ENCODE results near the gene CIPC.

CIPC gene

GRCh38 chr14:77119851-77120250 is 21.8 kb downstream of the CIPC start:
- WGBS (ENCODE audit: insufficient coverage): 98% methylated on average over 7 of the region's 7 CpGs
- POLR2A ChIA-PET: no interaction called here
- CTCF ChIA-PET: interaction anchor here (0.6 to 2.8 kb wide), 2 partner anchors 14 to 51 kb away, joined by 3 to 12 read pairs; no protein-coding TSS in a partner anchor

GRCh38 chr14:77120771-77121743 is 23.0 kb downstream of the CIPC start:
- DNase-seq: peak in 1 of 3 donors; percentile 44
- ChIA-PET POLR2A (no interaction called here), CTCF (interaction anchor here (0.6 to 2.8 kb wide), 3 partner anchors 13 to 51 kb away, joined by 3 to 12 read pairs (median 3); no protein-coding TSS in a partner anchor)
- Histone ChIP-seq H3K27me3 (replicated peaks in 2 of 5; ENCODE audit: control insufficient read depth in 4 of 5, insufficient read depth in 5 of 5, low read length in 4 of 5) (peaks cover 0 to 34% (median 18%) of the 10 kb centered on the region in 5 experiments), H3K27ac (ENCODE audit: insufficient read depth in 1 of 2, low read depth in 1 of 2, low read length in 2 of 2, poor library complexity in 1 of 2, severe bottlenecking in 2 of 2) (no peak overlapping the region), H3K4me1 (ENCODE audit: control extremely low read depth in 1 of 4, control insufficient read depth in 4 of 4, insufficient read depth in 4 of 4, low read length in 3 of 4) (peaks cover 0 to 20% (median 15%) of the 10 kb centered on the region in 4 experiments), H3K36me3 (ENCODE audit: control insufficient read depth in 4 of 4, insufficient read depth in 4 of 4, low read length in 3 of 4) (peaks cover 3 to 12% (median 6%) of the 10 kb centered on the region in 4 experiments), H3K9me3 (ENCODE audit: control extremely low read depth in 1 of 5, control insufficient read depth in 4 of 5, insufficient read depth in 2 of 5, low read depth in 1 of 5, low read length in 4 of 5) (no peaks in the 10 kb centered on the region), H3K4me3 (ENCODE audit: control insufficient read depth in 1 of 7, extremely low read depth in 1 of 7, insufficient read depth in 4 of 7, low read depth in 2 of 7, low read length in 6 of 7) (no peak overlapping the region)
- WGBS (ENCODE audit: insufficient coverage): 91% methylated on average over 7 of the region's 9 CpGs

More at GRCh38 chr14:77119851-77120250, 21.8 kb downstream of the CIPC start:
- no peak for DNase-seq
- Histone ChIP-seq H3K4me3 (ENCODE audit: control insufficient read depth in 1 of 7, extremely low read depth in 1 of 7, insufficient read depth in 4 of 7, low read depth in 2 of 7, low read length in 6 of 7) (no peak overlapping the region), H3K27ac (ENCODE audit: insufficient read depth in 1 of 2, low read depth in 1 of 2, low read length in 2 of 2, poor library complexity in 1 of 2, severe bottlenecking in 2 of 2) (no peak overlapping the region), H3K36me3 (ENCODE audit: control insufficient read depth in 4 of 4, insufficient read depth in 4 of 4, low read length in 3 of 4) (peaks cover 3 to 12% (median 8%) of the 10 kb centered on the region in 4 experiments), H3K9me3 (ENCODE audit: control extremely low read depth in 1 of 5, control insufficient read depth in 4 of 5, insufficient read depth in 2 of 5, low read depth in 1 of 5, low read length in 4 of 5) (no peaks in the 10 kb centered on the region), H3K4me1 (ENCODE audit: control extremely low read depth in 1 of 4, control insufficient read depth in 4 of 4, insufficient read depth in 4 of 4, low read length in 3 of 4) (peaks cover 0 to 10% (median 6%) of the 10 kb centered on the region in 4 experiments), H3K27me3 (replicated peaks in 2 of 5; ENCODE audit: control insufficient read depth in 4 of 5, insufficient read depth in 5 of 5, low read length in 4 of 5) (peaks cover 0 to 22% (median 8%) of the 10 kb centered on the region in 5 experiments)

GRCh38 chr14:77122526-77123125 is 24.6 kb downstream of the CIPC start:
- CTCF ChIA-PET: interaction anchor here (1.4 to 3.2 kb wide), 10 partner anchors 8 to 247 kb away, joined by 3 to 18 read pairs (median 8); no protein-coding TSS in a partner anchor
- H3K27me3 ChIP-seq (replicated peaks in 2 of 5; ENCODE audit: control insufficient read depth in 4 of 5, insufficient read depth in 5 of 5, low read length in 4 of 5): peaks cover 0 to 50% (median 29%) of the 10 kb centered on the region in 5 experiments
- H3K9me3 ChIP-seq (ENCODE audit: control extremely low read depth in 1 of 5, control insufficient read depth in 4 of 5, insufficient read depth in 2 of 5, low read depth in 1 of 5, low read length in 4 of 5): no peaks in the 10 kb centered on the region
- H3K27ac ChIP-seq (ENCODE audit: insufficient read depth in 1 of 2, low read depth in 1 of 2, low read length in 2 of 2, poor library complexity in 1 of 2, severe bottlenecking in 2 of 2): no peak overlapping the region
- no peak for DNase-seq
- H3K36me3 ChIP-seq (ENCODE audit: control insufficient read depth in 4 of 4, insufficient read depth in 4 of 4, low read length in 3 of 4): peaks cover 0 to 7% (median 4%) of the 10 kb centered on the region in 4 experiments
- POLR2A ChIA-PET: no interaction called here
- 100% methylated on average over 2 of the region's 6 CpGs for WGBS (ENCODE audit: insufficient coverage)
- H3K4me3 ChIP-seq (ENCODE audit: control insufficient read depth in 1 of 7, extremely low read depth in 1 of 7, insufficient read depth in 4 of 7, low read depth in 2 of 7, low read length in 6 of 7): no peak overlapping the region
- H3K4me1 ChIP-seq (ENCODE audit: control extremely low read depth in 1 of 4, control insufficient read depth in 4 of 4, insufficient read depth in 4 of 4, low read length in 3 of 4): peaks cover 0 to 20% (median 15%) of the 10 kb centered on the region in 4 experiments

GRCh38 chr14:77123381-77124325 is 25.6 kb downstream of the CIPC start:
- DNase-seq: peak in 1 of 3 donors; percentile 36
- no peak overlapping the region for H3K27ac ChIP-seq (ENCODE audit: insufficient read depth in 1 of 2, low read depth in 1 of 2, low read length in 2 of 2, poor library complexity in 1 of 2, severe bottlenecking in 2 of 2)
- 76% methylated on average over 9 of the region's 9 CpGs for WGBS (ENCODE audit: insufficient coverage)
- H3K4me1 ChIP-seq (ENCODE audit: control extremely low read depth in 1 of 4, control insufficient read depth in 4 of 4, insufficient read depth in 4 of 4, low read length in 3 of 4): peaks cover 0 to 20% (median 15%) of the 10 kb centered on the region in 4 experiments
- POLR2A ChIA-PET: no interaction called here
- H3K27me3 ChIP-seq (replicated peaks in 2 of 5; ENCODE audit: control insufficient read depth in 4 of 5, insufficient read depth in 5 of 5, low read length in 4 of 5): peaks cover 0 to 60% (median 35%) of the 10 kb centered on the region in 5 experiments
- CTCF ChIA-PET: interaction anchor here (0.8 to 3.2 kb wide), 15 partner anchors 9 to 248 kb away, joined by 3 to 18 read pairs (median 5); partner anchors contain the start of gene ZDHHC22
- H3K36me3 ChIP-seq (ENCODE audit: control insufficient read depth in 4 of 4, insufficient read depth in 4 of 4, low read length in 3 of 4): peaks cover 0 to 5% (median 3%) of the 10 kb centered on the region in 4 experiments
- no peaks in the 10 kb centered on the region for H3K9me3 ChIP-seq (ENCODE audit: control extremely low read depth in 1 of 5, control insufficient read depth in 4 of 5, insufficient read depth in 2 of 5, low read depth in 1 of 5, low read length in 4 of 5)
- H3K4me3 ChIP-seq (ENCODE audit: control insufficient read depth in 1 of 7, extremely low read depth in 1 of 7, insufficient read depth in 4 of 7, low read depth in 2 of 7, low read length in 6 of 7): no peak overlapping the region

- Histone ChIP-seq H3K27me3 (replicated peaks in 2 of 5; ENCODE audit: control insufficient read depth in 4 of 5, insufficient read depth in 5 of 5, low read length in 4 of 5) (peaks cover 0 to 69% (median 43%) of the 10 kb centered on the region in 5 experiments), H3K4me1 (ENCODE audit: control extremely low read depth in 1 of 4, control insufficient read depth in 4 of 4, insufficient read depth in 4 of 4, low read length in 3 of 4) (peaks cover 0 to 20% (median 15%) of the 10 kb centered on the region in 4 experiments), H3K36me3 (ENCODE audit: control insufficient read depth in 4 of 4, insufficient read depth in 4 of 4, low read length in 3 of 4) (peaks cover 0 to 5% (median 3%) of the 10 kb centered on the region in 4 experiments), H3K4me3 (ENCODE audit: control insufficient read depth in 1 of 7, extremely low read depth in 1 of 7, insufficient read depth in 4 of 7, low read depth in 2 of 7, low read length in 6 of 7) (peak overlapping the region in 6 of 7 experiments; percentile 28 to 68 (median 60)), H3K27ac (ENCODE audit: insufficient read depth in 1 of 2, low read depth in 1 of 2, low read length in 2 of 2, poor library complexity in 1 of 2, severe bottlenecking in 2 of 2) (no peak overlapping the region), H3K9me3 (ENCODE audit: control extremely low read depth in 1 of 5, control insufficient read depth in 4 of 5, insufficient read depth in 2 of 5, low read depth in 1 of 5, low read length in 4 of 5) (no peaks in the 10 kb centered on the region)
- DNase-seq: peak in 2 of 3 donors; percentile 67 to 71
- 6% methylated on average over 67 of the region's 73 CpGs for WGBS (ENCODE audit: insufficient coverage)
- POLR2A ChIA-PET: no interaction called here
- CTCF ChIA-PET: interaction anchor here (0.8 to 3.2 kb wide), 15 partner anchors 8 to 249 kb away, joined by 3 to 18 read pairs (median 5); no protein-coding TSS in a partner anchor
Measured at GRCh38 chr14:77124345-77125280, 26.6 kb downstream of the CIPC start.

All from common myeloid progenitor, CD34-positive (primary cell).